HK-2 (cell line): ENCODE data around the gene UNC5A.
"Not testable (repeated sequence)": the region's sequence is repeated elsewhere in the genome, so short reads cannot be mapped to it uniquely, and the experiment has no call there.

Source experiments
- DNase-seq: peaks from one replicate; pipeline ENCODE4 v3.0.0-alpha.2; 2018; ENCODE audit not compliant: unreplicated experiment

Gene UNC5A

DNA sequence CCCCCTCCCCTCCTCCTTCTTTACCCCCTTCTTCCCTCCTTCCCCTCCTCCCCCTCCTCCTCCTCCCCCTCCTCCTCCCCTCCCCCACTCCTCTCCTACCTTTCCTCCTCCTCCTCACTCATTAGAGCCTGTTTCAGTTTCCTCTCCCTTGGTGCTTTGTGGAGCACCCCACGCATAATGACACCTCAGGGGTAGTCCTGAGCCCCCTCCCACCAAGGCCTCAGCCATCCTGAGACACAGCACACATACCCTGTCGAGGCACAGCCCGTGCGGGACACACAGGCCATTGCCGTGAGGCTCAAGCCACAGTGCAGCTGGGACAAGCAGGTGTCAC lies 53.4 kb downstream of the UNC5A start:
- DNase-seq = no peak

DNA sequence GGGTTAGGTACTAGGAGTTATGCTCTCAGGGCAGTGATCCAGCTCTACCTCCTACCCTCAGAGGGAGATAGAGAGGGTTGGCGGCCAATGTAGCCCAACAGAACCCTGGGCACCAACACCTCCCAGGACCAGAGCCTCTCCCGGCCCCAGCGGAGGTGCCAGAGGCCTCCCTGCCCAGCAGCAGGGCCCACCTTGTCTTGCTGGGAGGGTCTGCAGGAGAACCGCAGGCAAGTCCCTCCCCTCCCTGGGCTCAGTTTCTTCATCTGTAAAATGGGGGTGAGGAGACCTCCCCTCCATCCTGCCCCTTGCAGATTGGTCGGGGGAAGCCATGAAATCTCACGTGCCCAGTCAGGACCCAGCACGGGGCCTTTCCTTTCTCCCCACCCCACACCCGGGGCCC lies 54.4 kb downstream of the UNC5A start:
- DNase-seq = no peak

DNA sequence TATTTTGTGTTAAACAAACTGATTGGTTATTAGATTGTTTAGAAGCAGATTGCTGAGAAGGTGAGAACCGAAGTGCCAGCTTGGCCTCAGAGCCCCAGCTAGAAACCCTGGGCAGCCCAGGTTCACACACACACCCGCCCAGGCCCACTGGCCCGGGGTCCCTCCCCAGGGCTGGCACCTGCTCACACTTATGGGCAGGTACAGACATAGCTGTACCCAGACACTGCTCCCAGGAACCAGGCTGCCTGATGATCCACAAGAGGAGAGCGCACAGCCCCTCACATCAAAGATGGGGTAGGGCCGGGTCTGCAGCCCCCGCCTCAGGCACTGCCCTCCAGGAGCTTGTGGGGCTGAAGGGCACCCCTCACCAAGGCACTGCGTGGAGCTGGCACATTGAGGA lies 55.6 kb downstream of the UNC5A start:
- no peak for DNase-seq

DNA sequence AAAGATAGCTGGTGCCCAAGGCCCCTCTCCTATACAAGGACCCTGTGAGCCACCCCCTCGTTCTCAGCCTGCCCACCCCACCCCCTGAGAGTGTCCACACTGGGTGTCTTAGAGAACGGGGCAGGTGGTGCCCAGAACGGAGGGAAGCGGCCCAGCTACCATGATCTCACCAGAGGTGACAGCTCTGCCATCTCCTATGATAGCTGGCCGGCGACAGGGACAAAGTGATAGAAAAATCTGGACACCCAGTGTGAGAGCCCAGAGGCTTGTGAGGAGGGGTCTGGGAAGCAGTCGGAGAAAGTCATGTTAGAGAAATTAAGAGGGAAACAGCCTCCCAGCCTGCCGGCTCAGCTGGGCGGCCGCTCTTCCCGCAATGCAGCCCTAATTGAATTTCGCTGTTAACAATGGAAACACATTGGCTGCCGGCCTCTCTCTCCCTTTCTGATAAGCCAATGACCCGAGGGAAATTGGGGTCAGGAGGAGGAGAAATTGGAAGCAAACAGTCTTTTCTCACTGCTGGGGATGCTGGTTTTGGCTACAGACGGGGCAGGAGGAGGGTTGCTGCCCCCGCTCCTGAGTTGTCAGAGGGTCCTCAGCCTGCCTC lies 56.5 kb downstream of the UNC5A start:
- DNase-seq = no peak

DNA sequence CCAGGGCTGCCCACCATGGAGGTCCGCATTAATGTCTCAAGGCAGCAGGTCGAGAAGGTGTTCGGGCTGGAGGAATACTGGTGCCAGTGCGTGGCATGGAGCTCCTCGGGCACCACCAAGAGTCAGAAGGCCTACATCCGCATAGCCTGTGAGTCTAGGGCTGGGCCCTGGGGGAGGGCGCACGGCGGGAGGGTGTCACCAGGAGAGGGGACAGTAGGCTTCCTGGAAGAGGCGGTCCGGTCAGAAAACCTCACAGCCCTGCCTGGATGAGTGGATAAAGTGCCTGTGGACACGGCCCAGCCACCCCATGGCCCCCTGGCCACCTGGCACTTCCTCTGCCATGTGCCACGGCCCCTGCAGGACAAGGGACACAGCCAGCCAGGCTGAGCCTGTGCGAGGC lies 57.8 kb downstream of the UNC5A start:
- no peak for DNase-seq

DNA sequence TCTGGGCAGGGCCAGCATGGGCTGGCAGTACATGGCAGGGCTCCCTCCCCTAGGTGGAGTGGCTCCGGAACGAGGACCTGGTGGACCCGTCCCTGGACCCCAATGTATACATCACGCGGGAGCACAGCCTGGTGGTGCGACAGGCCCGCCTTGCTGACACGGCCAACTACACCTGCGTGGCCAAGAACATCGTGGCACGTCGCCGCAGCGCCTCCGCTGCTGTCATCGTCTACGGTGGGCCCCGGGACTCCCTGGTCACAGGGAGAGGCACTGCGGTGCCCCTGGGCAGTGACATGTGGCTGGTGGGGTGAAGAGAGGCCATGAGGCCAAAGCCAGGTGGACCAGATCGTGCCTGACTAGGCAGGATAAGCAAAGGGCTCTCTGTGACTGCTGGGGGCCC lies 58.4 kb downstream of the UNC5A start:
- DNase-seq = no peak

DNA sequence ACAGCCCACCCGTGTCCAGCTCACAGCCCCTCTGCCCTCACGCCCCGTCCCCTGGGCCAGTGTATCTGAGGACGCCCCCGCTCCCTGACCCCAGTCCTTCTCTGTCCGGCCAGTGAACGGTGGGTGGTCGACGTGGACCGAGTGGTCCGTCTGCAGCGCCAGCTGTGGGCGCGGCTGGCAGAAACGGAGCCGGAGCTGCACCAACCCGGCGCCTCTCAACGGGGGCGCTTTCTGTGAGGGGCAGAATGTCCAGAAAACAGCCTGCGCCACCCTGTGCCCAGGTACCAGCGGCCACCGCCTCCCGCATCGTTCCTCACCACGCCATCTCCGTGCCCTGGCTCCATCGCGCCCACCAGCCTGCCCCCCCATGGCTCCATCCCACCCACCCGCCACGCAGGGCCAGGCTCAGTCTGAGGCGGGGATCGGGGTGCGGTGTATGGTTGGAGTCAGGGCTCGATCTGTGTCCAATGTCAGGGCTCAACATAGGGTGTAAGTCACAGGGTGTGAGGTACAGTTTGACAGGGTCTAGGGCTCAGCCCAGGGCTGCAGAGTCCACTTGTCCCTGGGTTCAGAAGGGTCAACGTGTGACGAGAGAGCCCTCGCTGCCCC lies 59.2 kb downstream of the UNC5A start:
- DNase-seq = no peak

DNA sequence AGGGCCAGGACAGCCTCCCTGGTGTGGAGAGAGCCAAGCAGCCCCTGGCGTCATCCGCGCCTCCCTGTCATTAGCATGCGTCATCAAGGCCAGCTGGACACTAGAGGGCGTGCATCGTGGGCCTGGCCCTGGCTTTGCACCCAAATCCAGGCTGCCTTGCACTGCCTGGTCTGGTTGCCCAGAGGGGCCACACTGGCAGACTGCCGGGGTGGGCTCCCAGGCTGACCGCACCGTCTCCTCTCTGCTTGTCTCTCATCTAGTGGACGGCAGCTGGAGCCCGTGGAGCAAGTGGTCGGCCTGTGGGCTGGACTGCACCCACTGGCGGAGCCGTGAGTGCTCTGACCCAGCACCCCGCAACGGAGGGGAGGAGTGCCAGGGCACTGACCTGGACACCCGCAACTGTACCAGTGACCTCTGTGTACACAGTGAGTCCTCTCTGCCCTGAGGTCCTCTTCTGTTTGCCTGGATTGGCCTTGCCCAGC lies 59.8 kb downstream of the UNC5A start:
- DNase-seq = peak; percentile 30

DNA sequence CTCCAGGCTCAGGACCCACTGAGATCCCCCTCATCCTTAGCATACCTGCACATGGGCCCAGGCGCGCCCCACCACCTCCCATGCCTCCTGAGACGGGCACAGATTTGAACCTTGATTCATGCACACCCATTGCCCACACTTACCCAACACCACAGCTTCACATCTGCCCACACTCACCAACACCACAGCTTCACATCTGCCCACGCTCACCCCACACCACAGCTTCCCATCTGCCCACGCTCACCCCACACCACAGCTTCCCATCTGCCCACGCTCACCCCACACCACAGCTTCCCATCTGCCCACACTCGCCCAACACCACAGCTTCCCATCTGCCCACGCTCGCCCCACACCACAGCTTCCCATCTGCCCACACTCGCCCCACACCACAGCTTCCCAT lies 60.3 kb downstream of the UNC5A start:
- DNase-seq = not testable (repeated sequence)

DNA sequence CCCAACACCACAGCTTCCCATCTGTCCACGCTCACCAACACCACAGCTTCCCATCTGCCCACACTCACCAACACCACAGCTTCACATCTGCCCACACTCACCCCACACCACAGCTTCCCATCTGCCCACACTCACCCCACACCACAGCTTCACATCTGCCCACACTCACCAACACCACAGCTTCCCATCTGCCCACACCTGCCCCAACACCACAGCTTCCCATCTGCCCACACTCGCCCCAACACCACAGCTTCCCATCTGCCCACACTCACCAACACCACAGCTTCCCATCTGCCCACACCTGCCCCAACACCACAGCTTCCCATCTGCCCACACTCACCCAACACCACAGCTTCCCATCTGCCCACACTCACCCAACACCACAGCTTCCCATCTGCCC lies 62.2 kb downstream of the UNC5A start:
- DNase-seq = not testable (repeated sequence)

DNA sequence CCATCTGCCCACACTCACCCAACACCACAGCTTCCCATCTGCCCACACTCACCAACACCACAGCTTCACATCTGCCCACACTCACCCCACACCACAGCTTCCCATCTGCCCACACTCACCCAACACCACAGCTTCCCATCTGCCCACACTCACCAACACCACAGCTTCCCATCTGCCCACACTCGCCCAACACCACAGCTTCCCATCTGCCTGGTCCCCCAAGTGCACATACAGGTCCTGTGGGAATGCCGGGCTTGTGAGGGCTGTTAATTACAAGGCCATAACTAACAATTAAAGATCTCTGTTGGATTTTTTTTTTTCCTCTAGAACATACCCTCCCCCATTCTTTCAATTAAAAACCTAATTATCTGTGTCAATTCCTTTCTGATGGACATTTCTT lies 62.7 kb downstream of the UNC5A start:
- DNase-seq = not testable (repeated sequence)

DNA sequence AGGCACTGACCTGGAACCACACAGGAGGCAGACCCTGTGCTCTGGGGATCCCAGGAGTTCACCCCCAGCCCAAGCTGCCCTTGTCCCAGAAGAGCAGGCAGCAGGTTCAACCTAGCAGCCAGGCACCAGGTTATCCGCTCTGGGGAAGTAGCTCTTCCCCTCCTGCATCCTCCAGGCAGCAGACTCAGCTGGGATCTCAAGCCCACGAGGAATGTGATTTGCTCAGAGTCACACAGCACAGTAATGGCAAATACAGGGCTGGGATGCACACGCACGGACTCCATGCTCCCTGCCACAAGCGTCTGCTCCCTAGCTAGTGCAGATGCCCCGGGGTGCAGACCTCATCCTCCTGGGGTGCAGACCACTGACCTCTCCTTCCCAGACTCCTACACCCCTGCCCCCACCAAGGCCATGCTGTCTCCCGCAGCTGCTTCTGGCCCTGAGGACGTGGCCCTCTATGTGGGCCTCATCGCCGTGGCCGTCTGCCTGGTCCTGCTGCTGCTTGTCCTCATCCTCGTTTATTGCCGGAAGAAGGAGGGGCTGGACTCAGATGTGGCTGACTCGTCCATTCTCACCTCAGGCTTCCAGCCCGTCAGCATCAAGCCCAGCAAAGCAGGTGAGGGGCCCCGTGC lies 63.3 kb downstream of the UNC5A start:
- no peak for DNase-seq

DNA sequence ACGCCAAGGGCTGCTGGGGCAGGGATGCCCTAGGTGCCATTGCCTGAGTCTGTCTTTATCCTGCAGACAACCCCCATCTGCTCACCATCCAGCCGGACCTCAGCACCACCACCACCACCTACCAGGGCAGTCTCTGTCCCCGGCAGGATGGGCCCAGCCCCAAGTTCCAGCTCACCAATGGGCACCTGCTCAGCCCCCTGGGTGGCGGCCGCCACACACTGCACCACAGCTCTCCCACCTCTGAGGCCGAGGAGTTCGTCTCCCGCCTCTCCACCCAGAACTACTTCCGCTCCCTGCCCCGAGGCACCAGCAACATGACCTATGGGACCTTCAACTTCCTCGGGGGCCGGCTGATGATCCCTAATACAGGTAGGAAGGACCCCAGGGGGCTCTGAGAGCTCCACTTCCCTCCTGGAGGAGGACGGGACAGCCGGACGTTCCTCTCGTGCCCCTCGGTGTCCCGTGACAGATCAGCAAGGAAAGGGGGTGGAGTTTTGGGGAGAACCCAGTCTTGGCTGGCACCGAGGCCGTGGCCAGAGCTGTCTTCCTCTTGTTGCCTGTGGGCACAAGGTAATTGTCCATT lies 63.9 kb downstream of the UNC5A start:
- DNase-seq = no peak

DNA sequence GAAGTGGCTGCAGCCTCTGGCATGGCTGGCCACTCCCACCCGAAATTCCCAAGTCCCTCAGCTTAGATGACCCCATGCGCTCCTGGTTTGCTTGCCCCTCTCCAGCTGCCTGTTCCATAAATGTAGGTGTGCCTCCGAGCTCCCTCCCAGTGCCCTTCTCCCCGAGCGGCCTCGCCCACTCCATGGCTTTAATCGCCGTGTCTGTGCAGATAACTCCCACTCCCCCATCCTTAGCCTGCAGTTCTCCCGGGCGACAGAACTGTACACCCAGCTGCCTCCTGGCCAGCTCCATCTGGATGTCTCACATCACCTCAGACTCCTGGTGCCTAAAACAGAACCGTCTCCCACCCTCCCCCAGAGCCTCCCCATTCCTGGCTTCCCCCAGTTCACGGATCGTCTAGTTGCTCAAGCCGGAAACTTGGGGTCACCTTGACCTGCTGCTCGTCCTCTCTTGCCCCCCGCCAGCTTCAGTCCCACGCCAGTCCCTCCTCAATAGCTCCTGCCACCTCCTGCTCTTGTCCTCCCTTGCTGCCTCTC lies 64.7 kb downstream of the UNC5A start:
- no peak for DNase-seq

DNA sequence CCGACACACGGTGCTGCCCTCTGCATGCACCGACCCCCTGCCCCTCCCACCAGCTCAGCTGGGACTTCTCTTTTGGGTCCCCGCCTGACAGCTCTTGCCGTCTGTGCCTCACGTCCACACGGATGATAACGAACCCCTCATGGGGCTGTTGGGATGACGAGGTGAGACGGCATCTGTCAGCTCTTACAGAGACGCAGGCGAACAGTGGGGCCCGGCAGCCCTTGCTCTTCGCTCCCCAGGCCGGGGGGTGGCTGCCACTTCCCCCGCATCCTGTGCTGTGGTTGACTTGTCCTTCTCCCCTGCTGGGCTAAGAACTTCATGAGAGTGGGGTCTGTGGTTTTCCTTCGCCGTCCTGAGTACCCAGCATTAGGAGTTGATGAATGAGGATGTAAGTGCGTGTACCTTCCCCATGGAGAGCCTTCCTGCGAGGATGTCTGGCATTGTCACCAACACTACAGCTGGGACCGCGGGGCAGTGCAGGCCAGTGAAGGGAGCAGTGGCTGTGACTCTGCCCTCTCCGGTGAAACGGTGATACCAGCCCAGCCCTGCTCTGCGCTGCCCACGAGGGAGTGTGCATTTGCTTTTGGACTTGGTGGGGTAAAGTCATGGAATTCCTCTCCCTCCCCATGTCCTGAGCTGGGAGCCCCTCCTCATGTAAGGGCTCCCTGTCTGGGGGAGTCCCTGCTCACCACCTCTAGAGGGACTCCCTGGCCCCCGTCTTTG lies 65.6 kb downstream of the UNC5A start:
- DNase-seq = no peak

DNA sequence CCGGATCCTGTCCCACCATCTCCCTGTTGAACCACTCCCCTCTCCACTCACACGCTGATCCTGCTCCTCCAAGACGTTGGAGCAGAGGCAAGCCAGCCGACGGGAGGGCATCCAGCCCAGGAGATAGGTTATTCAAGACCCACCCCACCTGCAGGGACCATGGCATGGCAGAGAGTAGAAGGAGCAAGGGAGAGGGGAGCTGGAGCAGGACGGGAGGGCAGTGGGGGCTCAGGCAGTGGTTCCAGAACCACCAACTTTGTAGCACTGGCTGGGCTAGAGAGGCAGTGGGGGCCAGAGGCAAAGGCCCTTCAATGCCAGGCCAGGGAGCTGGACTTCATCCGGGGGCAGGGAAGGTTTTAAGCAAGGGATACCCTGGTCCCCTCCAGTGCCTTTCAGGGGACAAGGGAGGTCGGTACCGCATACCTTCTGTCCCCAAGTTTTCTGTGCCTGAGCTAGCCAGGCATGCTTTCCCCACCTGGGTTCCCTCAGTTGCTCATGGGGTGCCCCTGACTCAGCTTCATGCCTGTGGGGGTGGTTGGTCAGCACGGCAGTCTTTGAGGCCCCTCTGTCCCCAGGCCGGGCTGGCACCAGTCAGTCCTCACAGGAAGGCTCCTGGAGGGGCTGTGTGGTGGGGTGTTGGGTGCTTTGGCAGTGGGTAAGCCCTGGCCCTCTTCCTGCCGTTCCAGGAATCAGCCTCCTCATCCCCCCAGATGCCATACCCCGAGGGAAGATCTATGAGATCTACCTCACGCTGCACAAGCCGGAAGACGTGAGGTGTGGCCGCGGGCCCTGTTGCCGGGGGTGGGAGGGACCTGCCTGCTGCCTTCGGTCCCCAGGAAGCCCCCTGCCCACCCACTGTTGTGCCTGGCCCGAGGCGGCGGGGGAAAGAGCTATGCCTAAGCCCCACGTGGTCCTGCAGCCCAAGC lies 66.4 kb downstream of the UNC5A start:
- no peak for DNase-seq

DNA sequence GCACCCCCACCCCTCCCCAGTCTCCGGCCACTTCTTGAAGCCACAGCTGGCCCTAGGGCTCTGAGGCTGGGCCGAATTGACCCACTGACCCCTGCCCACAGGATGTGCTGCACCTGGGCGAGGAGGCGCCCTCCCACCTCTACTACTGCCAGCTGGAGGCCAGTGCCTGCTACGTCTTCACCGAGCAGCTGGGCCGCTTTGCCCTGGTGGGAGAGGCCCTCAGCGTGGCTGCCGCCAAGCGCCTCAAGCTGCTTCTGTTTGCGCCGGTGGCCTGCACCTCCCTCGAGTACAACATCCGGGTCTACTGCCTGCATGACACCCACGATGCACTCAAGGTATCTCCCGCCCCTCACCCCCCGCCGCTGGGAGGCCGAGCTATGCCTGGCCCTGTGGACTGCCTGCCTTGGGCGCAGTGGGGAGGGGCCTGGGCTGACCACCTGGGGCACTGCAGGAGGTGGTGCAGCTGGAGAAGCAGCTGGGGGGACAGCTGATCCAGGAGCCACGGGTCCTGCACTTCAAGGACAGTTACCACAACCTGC lies 67.5 kb downstream of the UNC5A start:
- DNase-seq = no peak

DNA sequence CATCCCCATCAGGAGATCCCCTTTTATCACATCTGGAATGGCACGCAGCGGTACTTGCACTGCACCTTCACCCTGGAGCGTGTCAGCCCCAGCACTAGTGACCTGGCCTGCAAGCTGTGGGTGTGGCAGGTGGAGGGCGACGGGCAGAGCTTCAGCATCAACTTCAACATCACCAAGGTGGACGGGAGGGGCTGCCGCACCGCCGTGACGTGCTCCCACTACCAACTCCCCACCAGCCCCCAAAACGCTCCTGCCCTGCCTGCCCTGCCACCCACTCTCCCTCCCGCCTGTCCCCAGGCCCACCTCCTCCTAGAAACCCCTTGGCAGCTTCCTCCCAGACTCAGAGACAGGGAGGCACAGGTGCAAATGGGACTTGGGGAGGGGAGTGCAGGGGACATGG lies 68.1 kb downstream of the UNC5A start:
- DNase-seq = no peak

DNA sequence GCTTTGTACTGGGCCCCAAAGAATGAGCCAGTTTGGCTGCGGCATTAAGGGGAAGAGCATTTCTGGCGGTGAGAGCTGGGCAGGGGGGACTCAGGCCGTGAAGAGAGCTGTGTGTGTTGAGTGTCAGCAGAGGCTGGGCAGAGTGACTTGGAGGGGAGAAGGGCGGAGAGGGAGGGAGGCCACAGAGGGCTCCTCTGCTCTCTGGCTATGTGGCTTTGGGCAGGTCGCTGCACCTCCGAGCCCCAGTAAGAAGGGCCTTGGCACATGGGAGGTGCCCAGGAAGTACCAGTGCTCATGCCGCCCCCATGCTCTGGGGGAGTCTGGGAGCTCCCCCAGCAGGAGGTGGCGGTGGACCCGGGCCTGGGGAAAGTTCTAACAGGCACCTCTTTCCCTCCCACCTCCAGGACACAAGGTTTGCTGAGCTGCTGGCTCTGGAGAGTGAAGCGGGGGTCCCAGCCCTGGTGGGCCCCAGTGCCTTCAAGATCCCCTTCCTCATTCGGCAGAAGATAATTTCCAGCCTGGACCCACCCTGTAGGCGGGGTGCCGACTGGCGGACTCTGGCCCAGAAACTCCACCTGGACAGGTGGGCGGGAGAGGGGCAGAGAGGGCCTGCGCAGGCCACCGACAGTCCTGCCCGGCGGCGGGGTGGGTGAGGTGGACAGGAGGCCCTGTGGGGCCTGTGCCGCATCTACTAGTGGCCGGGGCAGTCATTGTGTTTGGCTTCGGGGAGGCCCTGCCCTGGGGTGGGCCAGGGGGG lies 68.7 kb downstream of the UNC5A start:
- no peak for DNase-seq
